IPS-15b (cell line): ENCODE results near the gene SLCO3A1.
"Not testable (repeated sequence)": the region's sequence is repeated elsewhere in the genome, so short reads cannot be mapped to it uniquely, and the experiment has no call there.

Experiments used
- H3K27me3 ChIP-seq: one replicate; pipeline ENCODE4 v1.6.1; 2013; ENCODE audit warnings: low read length; ENCODE audit not compliant: control insufficient read depth, insufficient read depth
- H3K36me3 ChIP-seq: one replicate; pipeline ENCODE4 v1.6.1; 2013; ENCODE audit warnings: low read length; ENCODE audit not compliant: control insufficient read depth, insufficient read depth
- H3K4me1 ChIP-seq: one replicate; pipeline ENCODE4 v1.6.1; 2013; ENCODE audit warnings: mild to moderate bottlenecking, low read length; ENCODE audit not compliant: control insufficient read depth, insufficient read depth
- H3K4me3 ChIP-seq: one replicate; pipeline ENCODE4 v1.5.1; 2013; ENCODE audit warnings: low read depth, low read length
- H3K9ac ChIP-seq: one replicate; pipeline ENCODE4 v1.6.1; 2013; ENCODE audit warnings: low read depth, mild to moderate bottlenecking, low read length
- H3K9me3 ChIP-seq: one replicate; pipeline ENCODE4 v1.6.1; 2013; ENCODE audit warnings: mild to moderate bottlenecking, low read length; ENCODE audit not compliant: control insufficient read depth, insufficient read depth

The SLCO3A1 gene

DNA sequence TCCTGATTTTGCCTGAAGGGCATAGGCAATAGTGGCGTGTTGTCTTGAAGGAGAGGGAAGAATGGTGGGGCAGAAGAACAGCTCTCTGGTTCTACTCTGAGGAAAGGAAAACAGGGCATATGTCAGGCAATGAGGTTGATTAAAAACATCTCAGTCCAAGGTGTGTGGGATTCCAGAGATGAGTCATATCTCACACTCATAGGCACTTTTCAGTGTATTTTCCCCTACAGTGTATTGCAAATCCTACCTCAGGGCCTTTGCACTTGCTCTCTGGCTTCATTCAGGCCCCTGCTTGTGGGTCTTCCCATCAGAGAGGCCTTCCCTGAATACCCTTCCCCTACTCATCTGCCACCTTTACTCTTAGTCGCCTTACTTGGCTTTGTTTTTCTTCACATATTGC is 107.8 kb downstream of the SLCO3A1 start:
- Histone ChIP-seq H3K4me1 (peaks cover 1% of the 10 kb centered on the region), H3K9me3 (no peaks in the 10 kb centered on the region), H3K4me3 (no peak overlapping the region), H3K9ac (no peak overlapping the region), H3K36me3 (no peaks in the 10 kb centered on the region), H3K27me3 (no peaks in the 10 kb centered on the region)

- not testable (repeated sequence) for H3K4me1 ChIP-seq, H3K9me3 ChIP-seq, H3K9ac ChIP-seq, H3K27me3 ChIP-seq, H3K36me3 ChIP-seq, H3K4me3 ChIP-seq
Observed at GRCh38 chr15:91963747-91964146, 110.2 kb downstream of the SLCO3A1 start.

- H3K27me3 ChIP-seq, result no peaks in the 10 kb centered on the region
- H3K36me3 ChIP-seq, result no peaks in the 10 kb centered on the region
- no peaks in the 10 kb centered on the region for H3K9me3 ChIP-seq
- H3K4me1 ChIP-seq, result no peaks in the 10 kb centered on the region
- no peak overlapping the region for H3K9ac ChIP-seq
- no peak overlapping the region for H3K4me3 ChIP-seq
Observed at GRCh38 chr15:91965501-91966193, 112.1 kb downstream of the SLCO3A1 start.

- H3K27me3 ChIP-seq, result no peaks in the 10 kb centered on the region
- H3K4me3 ChIP-seq, result no peak overlapping the region
- H3K9me3 ChIP-seq, result no peaks in the 10 kb centered on the region
- H3K36me3 ChIP-seq, result no peaks in the 10 kb centered on the region
- H3K9ac ChIP-seq, result no peak overlapping the region
- H3K4me1 ChIP-seq, result no peaks in the 10 kb centered on the region
Observed at GRCh38 chr15:91966194-91966552, 112.7 kb downstream of the SLCO3A1 start.

DNA sequence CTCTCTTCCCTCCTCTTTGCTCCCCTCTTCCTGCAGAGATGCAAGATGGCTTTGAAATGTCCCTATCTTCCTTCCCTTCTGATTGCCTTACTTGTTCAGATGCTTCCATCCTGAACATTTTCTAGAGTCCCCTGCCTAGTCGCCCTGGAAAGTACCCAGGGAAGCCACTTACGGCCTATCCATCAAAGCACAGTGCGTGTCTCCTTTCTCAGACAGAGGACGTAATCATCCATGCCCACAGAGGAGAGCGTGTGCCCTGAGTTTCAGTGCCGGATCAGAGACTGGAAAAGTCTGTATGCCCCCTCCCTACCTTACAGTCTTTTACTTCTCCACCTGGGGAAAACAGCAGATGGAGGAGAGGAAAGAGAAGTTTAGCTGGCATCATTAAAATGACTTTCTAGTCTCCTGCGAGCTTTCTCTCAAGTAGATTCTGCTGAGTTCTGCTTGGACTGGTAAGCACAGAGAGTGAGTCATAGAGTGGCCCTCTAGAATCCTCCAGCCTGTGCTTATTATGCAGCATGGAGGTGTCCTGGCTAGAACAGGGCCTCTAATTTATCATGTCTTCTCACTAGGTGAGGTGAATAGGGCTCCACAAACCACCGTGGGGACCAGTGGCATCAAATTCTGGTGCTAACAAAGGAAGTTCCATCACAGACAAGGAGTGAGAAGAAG is 114.6 kb downstream of the SLCO3A1 start:
- Histone ChIP-seq H3K27me3 (no peaks in the 10 kb centered on the region), H3K9ac (no peak overlapping the region), H3K4me1 (no peaks in the 10 kb centered on the region), H3K36me3 (no peaks in the 10 kb centered on the region), H3K4me3 (no peak overlapping the region), H3K9me3 (no peaks in the 10 kb centered on the region)

DNA sequence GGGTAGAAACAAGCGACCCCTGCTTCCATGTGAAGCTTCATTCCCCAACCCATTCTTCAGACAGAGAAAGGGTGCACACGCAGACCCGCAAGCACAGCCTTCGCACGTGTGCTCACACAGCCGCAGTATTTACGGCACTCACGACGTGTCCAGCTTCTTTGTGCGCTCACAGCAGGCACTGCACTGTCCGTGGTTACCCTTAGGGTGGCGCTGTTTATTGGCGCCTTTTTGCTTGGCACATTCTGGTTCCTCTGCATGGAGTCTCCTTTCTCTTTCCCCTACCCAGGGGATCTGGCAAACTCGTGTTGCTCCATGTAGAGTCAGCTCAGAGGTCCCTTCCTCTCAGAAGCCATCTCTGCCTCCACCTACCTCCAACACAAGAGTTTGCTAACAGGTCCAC is 115.1 kb downstream of the SLCO3A1 start:
- H3K4me1 ChIP-seq, result no peaks in the 10 kb centered on the region
- no peak overlapping the region for H3K4me3 ChIP-seq
- no peak overlapping the region for H3K9ac ChIP-seq
- no peaks in the 10 kb centered on the region for H3K27me3 ChIP-seq
- H3K9me3 ChIP-seq, result no peaks in the 10 kb centered on the region
- no peaks in the 10 kb centered on the region for H3K36me3 ChIP-seq

DNA sequence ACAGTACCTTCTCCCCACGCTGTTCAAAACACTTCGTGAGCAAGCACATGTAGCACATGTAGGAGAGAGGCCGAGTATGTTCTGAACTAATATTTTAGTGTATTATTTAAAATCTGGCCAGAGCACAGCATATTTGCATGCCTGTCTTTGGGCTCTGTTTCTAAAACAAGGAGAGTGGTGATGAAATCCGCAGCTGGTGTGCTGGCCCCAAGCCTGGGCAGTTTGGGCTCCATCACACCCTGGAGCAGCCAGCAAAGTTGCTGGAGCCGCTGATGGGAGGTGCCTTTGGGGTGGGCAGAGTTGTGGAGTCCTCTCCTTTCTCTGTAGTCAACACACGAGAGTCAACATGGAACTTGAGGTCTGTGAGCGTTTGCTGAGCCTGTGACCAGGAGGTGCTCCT is 116.6 kb downstream of the SLCO3A1 start:
- Histone ChIP-seq H3K9me3 (no peaks in the 10 kb centered on the region), H3K36me3 (no peaks in the 10 kb centered on the region), H3K9ac (no peak overlapping the region), H3K4me1 (no peaks in the 10 kb centered on the region), H3K4me3 (no peak overlapping the region), H3K27me3 (no peaks in the 10 kb centered on the region)

DNA sequence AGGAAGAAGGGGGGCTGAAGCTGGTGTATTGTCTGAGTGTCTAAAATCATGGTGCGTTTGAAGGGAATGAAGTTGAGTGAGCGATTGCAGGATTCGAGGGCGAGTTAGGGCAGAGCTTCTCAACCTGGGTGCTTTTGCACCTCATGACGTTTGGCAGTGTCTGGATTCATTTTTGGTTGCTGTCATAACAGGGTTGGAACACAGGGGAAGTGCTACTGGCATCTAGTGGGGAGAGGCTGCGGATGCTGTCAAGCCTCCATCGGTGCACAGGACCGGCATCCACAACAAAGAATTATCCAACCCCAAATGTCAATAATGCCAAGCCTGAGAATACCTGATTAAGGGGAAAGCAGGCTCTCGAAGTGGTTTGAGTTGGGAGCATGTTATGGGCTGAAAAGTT is 120.0 kb downstream of the SLCO3A1 start:
- Histone ChIP-seq H3K4me3 (no peak overlapping the region), H3K4me1 (peaks cover 2% of the 10 kb centered on the region)

DNA sequence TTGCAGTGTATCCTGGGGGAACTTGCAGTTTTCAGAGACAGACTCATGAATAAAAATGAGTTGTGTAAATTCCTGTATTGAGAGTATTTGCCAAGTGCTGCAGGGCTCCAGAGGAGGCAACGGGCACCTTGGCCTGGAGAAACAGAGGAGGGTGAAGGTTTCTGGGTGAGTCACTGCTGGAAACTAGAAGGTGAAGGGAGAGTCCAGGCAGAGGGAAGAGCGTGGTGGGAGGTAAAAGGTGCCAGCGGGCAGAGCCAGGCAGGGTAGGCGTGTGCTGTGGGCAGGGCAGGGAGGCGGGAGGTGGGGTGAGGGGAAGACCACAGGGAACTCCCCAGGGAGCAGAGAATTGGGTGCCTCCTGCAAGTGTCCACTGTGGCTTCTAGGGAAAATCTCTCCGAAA is 120.8 kb downstream of the SLCO3A1 start:
- Histone ChIP-seq H3K9me3 (no peaks in the 10 kb centered on the region), H3K36me3 (no peaks in the 10 kb centered on the region), H3K4me3 (no peak overlapping the region), H3K9ac (no peak overlapping the region), H3K4me1 (peaks cover 2% of the 10 kb centered on the region), H3K27me3 (no peaks in the 10 kb centered on the region)

More for the DNA sequence above, 120.0 kb downstream of the SLCO3A1 start:
- H3K36me3 ChIP-seq, result no peaks in the 10 kb centered on the region
- H3K27me3 ChIP-seq, result no peaks in the 10 kb centered on the region
- H3K9ac ChIP-seq, result no peak overlapping the region
- H3K9me3 ChIP-seq, result no peaks in the 10 kb centered on the region

DNA sequence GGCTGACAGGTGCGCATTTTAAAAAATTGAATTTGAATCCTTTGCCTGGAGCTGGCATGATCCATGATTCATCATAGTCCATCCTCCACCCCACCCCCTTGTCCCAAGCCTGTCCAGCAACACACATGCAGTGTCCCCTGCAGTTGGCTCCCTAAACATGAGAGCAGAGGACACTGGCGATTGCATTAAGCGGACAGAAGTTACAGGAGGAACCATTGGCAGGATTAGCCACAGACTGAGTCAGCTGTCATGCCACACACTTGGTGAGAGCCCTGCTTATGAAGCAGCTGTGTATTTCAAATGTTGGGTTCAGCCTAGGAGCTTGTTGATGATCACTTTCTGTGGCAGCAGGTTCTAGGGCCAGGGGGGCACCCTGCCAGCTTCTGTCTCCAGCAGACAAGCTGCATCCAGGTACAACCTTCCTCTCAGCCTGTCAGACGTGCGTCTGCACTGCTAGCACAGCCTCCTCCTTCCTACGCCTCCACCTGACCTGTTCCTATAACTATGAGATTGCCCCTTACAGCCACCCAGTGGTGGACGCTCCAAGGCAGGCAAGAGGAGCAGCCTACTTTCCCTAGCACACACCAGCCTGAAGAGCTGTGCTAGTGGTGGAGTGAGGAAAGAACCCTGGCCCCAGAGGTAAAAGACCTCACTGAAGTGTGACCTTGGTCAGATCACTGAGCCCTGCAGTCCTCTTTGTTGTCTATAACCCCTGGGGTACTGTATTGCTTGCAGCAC is 121.9 kb downstream of the SLCO3A1 start:
- Histone ChIP-seq H3K36me3 (no peaks in the 10 kb centered on the region), H3K9me3 (no peaks in the 10 kb centered on the region), H3K4me3 (no peak overlapping the region), H3K27me3 (no peaks in the 10 kb centered on the region), H3K4me1 (peaks cover 2% of the 10 kb centered on the region), H3K9ac (no peak overlapping the region)

DNA sequence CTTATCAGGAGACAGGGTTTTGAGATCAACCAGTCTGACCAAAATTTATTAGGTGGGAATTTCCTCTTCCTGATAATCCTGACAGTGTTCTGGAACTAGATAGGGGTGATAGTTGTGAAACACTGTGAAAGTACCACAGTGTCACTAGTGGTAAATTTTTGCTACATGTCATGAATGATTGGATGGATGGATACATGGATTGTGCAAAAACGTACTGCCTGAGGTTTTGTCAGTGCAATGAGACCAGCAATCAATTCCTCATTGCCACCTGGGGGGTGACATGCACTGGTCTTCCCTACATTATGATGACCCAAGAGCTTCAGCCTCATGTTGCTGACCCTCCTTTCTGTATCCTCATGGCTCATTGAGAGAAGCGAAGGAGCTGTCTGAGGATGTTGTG is 123.5 kb downstream of the SLCO3A1 start:
- H3K9ac ChIP-seq, result no peak overlapping the region
- H3K4me1 ChIP-seq, result peaks cover 2% of the 10 kb centered on the region
- H3K27me3 ChIP-seq, result no peaks in the 10 kb centered on the region
- H3K36me3 ChIP-seq, result no peaks in the 10 kb centered on the region
- no peaks in the 10 kb centered on the region for H3K9me3 ChIP-seq
- no peak overlapping the region for H3K4me3 ChIP-seq
